Thyroid gland (tissue), 4 donors: ENCODE measurements around the gene RAB40C.

ENCODE experiments used
- POLR2A ChIP-seq, 2 donors: fragments of 450-650 bp; IDR thresholded peaks; one replicate each; pipeline ENCODE4 v1.6.1; 2017; ENCODE audit warnings: antibody characterized with exemption in 2 of 2, mild to moderate bottlenecking in 2 of 2, moderate library complexity in 1 of 2
- TF ChIP-seq, protein P1 (sequence below), 6 experiments: fragments of 200-600 bp in 3 of 6; fragments of 450-650 bp in 3 of 6; sonication (generic) in 3 of 6; IDR thresholded peaks; one replicate each; pipeline ENCODE4 v1.5.1; 2016 to 2019; ENCODE audit warnings: antibody characterized with exemption in 6 of 6, mild to moderate bottlenecking in 2 of 6, inconsistent platforms in 1 of 6, moderate library complexity in 1 of 6

DNA sequence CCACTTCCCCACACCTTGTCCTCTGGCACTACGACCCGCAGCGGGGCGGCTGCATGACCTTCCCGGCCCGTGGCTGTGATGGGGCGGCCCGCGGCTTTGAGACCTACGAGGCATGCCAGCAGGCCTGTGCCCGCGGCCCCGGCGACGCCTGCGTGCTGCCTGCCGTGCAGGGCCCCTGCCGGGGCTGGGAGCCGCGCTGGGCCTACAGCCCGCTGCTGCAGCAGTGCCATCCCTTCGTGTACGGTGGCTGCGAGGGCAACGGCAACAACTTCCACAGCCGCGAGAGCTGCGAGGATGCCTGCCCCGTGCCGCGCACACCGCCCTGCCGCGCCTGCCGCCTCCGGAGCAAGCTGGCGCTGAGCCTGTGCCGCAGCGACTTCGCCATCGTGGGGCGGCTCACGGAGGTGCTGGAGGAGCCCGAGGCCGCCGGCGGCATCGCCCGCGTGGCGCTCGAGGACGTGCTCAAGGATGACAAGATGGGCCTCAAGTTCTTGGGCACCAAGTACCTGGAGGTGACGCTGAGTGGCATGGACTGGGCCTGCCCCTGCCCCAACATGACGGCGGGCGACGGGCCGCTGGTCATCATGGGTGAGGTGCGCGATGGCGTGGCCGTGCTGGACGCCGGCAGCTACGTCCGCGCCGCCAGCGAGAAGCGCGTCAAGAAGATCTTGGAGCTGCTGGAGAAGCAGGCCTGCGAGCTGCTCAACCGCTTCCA is 43.6 kb downstream of the RAB40C start:
- TF ChIP-seq, protein P1, sequence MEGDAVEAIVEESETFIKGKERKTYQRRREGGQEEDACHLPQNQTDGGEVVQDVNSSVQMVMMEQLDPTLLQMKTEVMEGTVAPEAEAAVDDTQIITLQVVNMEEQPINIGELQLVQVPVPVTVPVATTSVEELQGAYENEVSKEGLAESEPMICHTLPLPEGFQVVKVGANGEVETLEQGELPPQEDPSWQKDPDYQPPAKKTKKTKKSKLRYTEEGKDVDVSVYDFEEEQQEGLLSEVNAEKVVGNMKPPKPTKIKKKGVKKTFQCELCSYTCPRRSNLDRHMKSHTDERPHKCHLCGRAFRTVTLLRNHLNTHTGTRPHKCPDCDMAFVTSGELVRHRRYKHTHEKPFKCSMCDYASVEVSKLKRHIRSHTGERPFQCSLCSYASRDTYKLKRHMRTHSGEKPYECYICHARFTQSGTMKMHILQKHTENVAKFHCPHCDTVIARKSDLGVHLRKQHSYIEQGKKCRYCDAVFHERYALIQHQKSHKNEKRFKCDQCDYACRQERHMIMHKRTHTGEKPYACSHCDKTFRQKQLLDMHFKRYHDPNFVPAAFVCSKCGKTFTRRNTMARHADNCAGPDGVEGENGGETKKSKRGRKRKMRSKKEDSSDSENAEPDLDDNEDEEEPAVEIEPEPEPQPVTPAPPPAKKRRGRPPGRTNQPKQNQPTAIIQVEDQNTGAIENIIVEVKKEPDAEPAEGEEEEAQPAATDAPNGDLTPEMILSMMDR (IDR thresholded peaks at IDR 0.05) = no peak
- no peak for TF ChIP-seq POLR2A (IDR thresholded peaks at IDR 0.05)
